Astrocyte (in vitro differentiated cells and primary cell): ENCODE measurements around the gene SLC16A6.

Source experiments
- CTCF ChIP-seq: IDR thresholded peaks from 2 replicates; pipeline ENCODE4 v1.5.1; 2011; ENCODE audit warnings: low read depth, mild to moderate bottlenecking, inconsistent platforms, low read length, moderate library complexity; ENCODE audit not compliant: insufficient read depth
- EZH2 ChIP-seq: IDR thresholded peaks from 2 replicates; pipeline ENCODE4 v1.6.1; 2012; ENCODE audit warnings: mild to moderate bottlenecking, low read length, inconsistent platforms; ENCODE audit not compliant: insufficient read depth

DNA sequence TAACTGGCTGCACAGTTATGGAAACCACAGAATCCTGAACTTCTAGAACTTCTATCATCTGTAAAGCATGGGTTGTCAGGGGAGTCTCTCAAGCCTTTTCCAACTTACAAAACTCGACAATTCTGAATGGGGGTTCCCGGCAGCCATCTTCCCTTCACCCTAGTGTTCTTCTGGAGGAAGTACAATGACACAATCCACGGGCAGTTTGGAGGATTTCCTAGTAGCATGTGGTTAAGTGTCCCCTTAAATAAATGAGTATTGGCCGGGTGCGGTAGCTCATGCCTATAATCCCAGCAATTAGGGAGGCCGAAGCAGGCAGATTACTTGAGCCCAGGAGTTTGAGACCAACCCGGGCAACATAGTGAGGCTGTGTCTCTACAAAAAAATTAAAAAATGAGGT, 2.1 kb downstream of the SLC16A6 start:
- TF ChIP-seq CTCF = no peak
- TF ChIP-seq EZH2 = no peak
